Loucy (cell line): ENCODE data around the gene SLC25A42.

Experiments
- EZH2phosphoT487 ChIP-seq: fragments of 200-600 bp; IDR thresholded peaks from 2 replicates; pipeline ENCODE4 v1.6.1; 2018; ENCODE audit warnings: antibody characterized with exemption, mild to moderate bottlenecking, moderate library complexity, borderline replicate concordance
- TF ChIP-seq, protein P1 (sequence below): fragments of 200-600 bp; sonication (generic); conservative IDR thresholded peaks from 2 replicates; pipeline ENCODE4 v1.5.1; 2014; ENCODE audit warnings: mild to moderate bottlenecking, antibody characterized with exemption, low read length

GRCh38 chr19:19098703-19099632, 35.2 kb downstream of the SLC25A42 start:
- TF ChIP-seq, protein P1, sequence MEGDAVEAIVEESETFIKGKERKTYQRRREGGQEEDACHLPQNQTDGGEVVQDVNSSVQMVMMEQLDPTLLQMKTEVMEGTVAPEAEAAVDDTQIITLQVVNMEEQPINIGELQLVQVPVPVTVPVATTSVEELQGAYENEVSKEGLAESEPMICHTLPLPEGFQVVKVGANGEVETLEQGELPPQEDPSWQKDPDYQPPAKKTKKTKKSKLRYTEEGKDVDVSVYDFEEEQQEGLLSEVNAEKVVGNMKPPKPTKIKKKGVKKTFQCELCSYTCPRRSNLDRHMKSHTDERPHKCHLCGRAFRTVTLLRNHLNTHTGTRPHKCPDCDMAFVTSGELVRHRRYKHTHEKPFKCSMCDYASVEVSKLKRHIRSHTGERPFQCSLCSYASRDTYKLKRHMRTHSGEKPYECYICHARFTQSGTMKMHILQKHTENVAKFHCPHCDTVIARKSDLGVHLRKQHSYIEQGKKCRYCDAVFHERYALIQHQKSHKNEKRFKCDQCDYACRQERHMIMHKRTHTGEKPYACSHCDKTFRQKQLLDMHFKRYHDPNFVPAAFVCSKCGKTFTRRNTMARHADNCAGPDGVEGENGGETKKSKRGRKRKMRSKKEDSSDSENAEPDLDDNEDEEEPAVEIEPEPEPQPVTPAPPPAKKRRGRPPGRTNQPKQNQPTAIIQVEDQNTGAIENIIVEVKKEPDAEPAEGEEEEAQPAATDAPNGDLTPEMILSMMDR: no peak
- TF ChIP-seq EZH2phosphoT487: no peak
